Activated naive CD4-positive, alpha-beta T cell treated with anti-CD3 and anti-CD28 coated beads, Interleukin-2, amount 50 U/mL, for 24 hours (primary cell): ENCODE results near the gene DGAT2.

Source experiments
- H3K27ac Mint-ChIP-seq: one replicate; pipeline ENCODE4 v1.8.0; 2021; ENCODE audit warnings: mild to moderate bottlenecking, mixed read lengths
- H3K27me3 Mint-ChIP-seq: one replicate; pipeline ENCODE4 v1.8.0; 2021; ENCODE audit warnings: mixed read lengths
- H3K36me3 Mint-ChIP-seq: one replicate; pipeline ENCODE4 v1.8.0; 2021; ENCODE audit warnings: mixed read lengths
- H3K4me1 Mint-ChIP-seq: one replicate; pipeline ENCODE4 v1.8.0; 2021; ENCODE audit warnings: mixed read lengths
- H3K4me3 Mint-ChIP-seq: one replicate; pipeline ENCODE4 v1.8.0; 2021; ENCODE audit warnings: mild to moderate bottlenecking, mixed read lengths
- H3K9me3 Mint-ChIP-seq: one replicate; pipeline ENCODE4 v1.8.0; 2021; ENCODE audit warnings: mixed read lengths

Gene DGAT2

DNA sequence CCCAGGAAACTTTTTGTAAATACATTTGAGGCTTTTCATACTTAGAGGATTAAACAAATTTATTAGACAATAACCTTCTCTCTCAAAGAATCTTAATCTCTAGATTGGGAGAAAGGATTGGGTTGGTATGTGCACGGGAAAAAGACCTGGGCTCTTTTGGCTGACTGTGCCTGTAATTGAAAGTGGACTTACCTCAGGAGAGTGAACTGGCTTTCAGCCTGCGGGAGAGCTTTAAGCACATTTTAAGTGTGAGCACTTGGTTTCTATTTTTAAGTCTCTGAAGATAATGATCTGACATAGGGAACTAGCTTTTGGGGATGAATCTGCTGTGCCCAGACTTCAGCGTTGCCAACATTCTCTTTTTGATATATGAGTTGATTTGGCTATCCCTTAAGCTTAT, 82.2 kb downstream of the DGAT2 start:
- Mint-ChIP-seq H3K4me3 (no peak overlapping the region), H3K9me3 (no peaks in the 10 kb centered on the region), H3K4me1 (peaks cover 37% of the 10 kb centered on the region), H3K36me3 (peaks cover 6% of the 10 kb centered on the region), H3K27me3 (no peaks in the 10 kb centered on the region), H3K27ac (no peak overlapping the region)
